ENCODE results near the gene COLQ. TPM values are rescaled to one million over a fixed set of nuclear protein-coding genes. Genes with fewer than 3 reads are reported as not detected.

The COLQ gene
- total RNA-seq, 6 experiments from 2014 or later, result 0.25 to 1.2 (median 0.83) TPM

GRCh38 chr3:15496341-15496664 lies 25.2 kb downstream of the COLQ start:
- Histone ChIP-seq H3K4me1 (no peaks in the 10 kb centered on the region), H3K4me3 (no peak overlapping the region), H3K27ac (no peak overlapping the region), H3K27me3 (no peaks in the 10 kb centered on the region), H3K36me3 (no peaks in the 10 kb centered on the region), H3K9me3 (no peaks in the 10 kb centered on the region)
- WGBS (ENCODE audit: insufficient coverage, low coverage, low lambda C conversion rate, missing lambda C conversion rate), result 95% methylated on average over 8 of the region's 8 CpGs
- no peak for ATAC-seq
- no peak for TF ChIP-seq POLR2A (IDR thresholded peaks at IDR 0.05)
- TF ChIP-seq CTCF (IDR thresholded peaks at IDR 0.05), result no peak
- no peak for DNase-seq
- intact Hi-C loops (cut with DNase I), result no loop called here

GRCh38 chr3:15495461-15496340 lies 25.8 kb downstream of the COLQ start:
- H3K36me3 ChIP-seq, result no peaks in the 10 kb centered on the region
- H3K4me3 ChIP-seq, result no peak overlapping the region
- H3K27ac ChIP-seq, result no peak overlapping the region
- WGBS (ENCODE audit: insufficient coverage, low coverage, low lambda C conversion rate, missing lambda C conversion rate), result 78% methylated on average over 8 of the region's 9 CpGs
- H3K27me3 ChIP-seq, result no peaks in the 10 kb centered on the region
- no peak for DNase-seq
- intact Hi-C loops (cut with DNase I), result no loop called here
- H3K4me1 ChIP-seq, result no peaks in the 10 kb centered on the region
- TF ChIP-seq POLR2A (IDR thresholded peaks at IDR 0.05), result no peak
- no peak for TF ChIP-seq CTCF (IDR thresholded peaks at IDR 0.05)
- no peaks in the 10 kb centered on the region for H3K9me3 ChIP-seq
- no peak for ATAC-seq

- Histone ChIP-seq H3K27ac (no peak overlapping the region), H3K36me3 (no peaks in the 10 kb centered on the region), H3K27me3 (no peaks in the 10 kb centered on the region), H3K4me1 (no peaks in the 10 kb centered on the region), H3K9me3 (no peaks in the 10 kb centered on the region), H3K4me3 (no peak overlapping the region)
- DNase-seq (no peak), ATAC-seq (no peak)
- no peak for TF ChIP-seq CTCF (IDR thresholded peaks at IDR 0.05)
- TF ChIP-seq POLR2A (IDR thresholded peaks at IDR 0.05), result no peak
- 95% methylated on average over 3 of the region's 5 CpGs for WGBS (ENCODE audit: insufficient coverage, low coverage, low lambda C conversion rate, missing lambda C conversion rate)
- intact Hi-C loops (cut with DNase I), result no loop called here
Measured at GRCh38 chr3:15493436-15493835, 28.1 kb downstream of the COLQ start.

- 78% methylated on average over 4 of the region's 4 CpGs for WGBS (ENCODE audit: insufficient coverage, low coverage, low lambda C conversion rate, missing lambda C conversion rate)
- no peaks in the 10 kb centered on the region for H3K9me3 ChIP-seq
- intact Hi-C loops (cut with DNase I), result no loop called here
- TF ChIP-seq CTCF (IDR thresholded peaks at IDR 0.05), result no peak
- H3K36me3 ChIP-seq, result no peaks in the 10 kb centered on the region
- no peak overlapping the region for H3K27ac ChIP-seq
- ATAC-seq (no peak), DNase-seq (no peak)
- no peaks in the 10 kb centered on the region for H3K4me1 ChIP-seq
- H3K27me3 ChIP-seq, result no peaks in the 10 kb centered on the region
- H3K4me3 ChIP-seq, result no peak overlapping the region
Measured at GRCh38 chr3:15492847-15493360, 28.6 kb downstream of the COLQ start.
